Uterus (tissue), 4 donors: Measurements from ENCODE around the gene E2F4. TPM values are rescaled to one million over a fixed set of nuclear protein-coding genes. Genes with fewer than 3 reads are reported as not detected.
A peak's percentile ranks its signal among the peaks of the same experiment; 100 is the strongest.

Source experiments
- DNase-seq, 2 donors: peaks; one replicate each; pipeline ENCODE4 v3.0.0-alpha.2; 2019 to 2020
- H3K27ac ChIP-seq, 2 donors: fragments of 200-600 bp; sonication (generic); 1 replicate in 1 of 2; 2 replicates in 1 of 2; pipeline ENCODE4 v1.5.1; 2016 to 2018
- H3K27me3 ChIP-seq, 2 donors: fragments of 200-600 bp; sonication (generic); one replicate each; pipeline ENCODE4 v1.5.1; 2018 to 2019; ENCODE audit warnings: control low read depth in 1 of 2
- H3K36me3 ChIP-seq, 2 donors: fragments of 200-600 bp; sonication (generic); one replicate each; pipeline ENCODE4 v1.5.1; 2019; ENCODE audit warnings: control low read depth in 1 of 2
- H3K4me1 ChIP-seq, 2 donors: fragments of 200-600 bp; sonication (generic); one replicate each; pipeline ENCODE4 v1.5.1; 2018 to 2019; ENCODE audit warnings: control low read depth in 1 of 2
- H3K4me3 ChIP-seq, 2 donors: fragments of 200-600 bp; sonication (generic); 1 replicate in 1 of 2; 2 replicates in 1 of 2; pipeline ENCODE4 v1.5.1; 2018 to 2019; ENCODE audit warnings: mild to moderate bottlenecking in 1 of 2
- H3K9me3 ChIP-seq, 2 donors: fragments of 200-600 bp; sonication (generic); one replicate each; pipeline ENCODE4 v1.5.1; 2019; ENCODE audit warnings: control low read depth in 1 of 2
- CTCF ChIP-seq, 4 experiments: fragments of 200-600 bp in 2 of 4; fragments of 450-650 bp in 2 of 4; sonication (generic) in 2 of 4; IDR thresholded peaks; one replicate each; pipeline ENCODE4 v1.5.1; 2016 to 2019; ENCODE audit warnings: antibody characterized with exemption in 4 of 4, mild to moderate bottlenecking in 2 of 4, moderate library complexity in 1 of 4
- POLR2A ChIP-seq, 2 donors: fragments of 450-650 bp; IDR thresholded peaks; one replicate each; pipeline ENCODE4 v1.6.1; 2016; ENCODE audit warnings: antibody characterized with exemption in 2 of 2, mild to moderate bottlenecking in 1 of 2, moderate library complexity in 1 of 2
- intact Hi-C: fragments of 100-400 bp; cut with DNase I; formaldehyde crosslinking; loops from one replicate; pipeline ENCODE4 v1.15.1; 2023; ENCODE audit warnings: low total_unique reads
- total RNA-seq, 4 donors: library from RNA; depleted of rRNA in 3 of 4; stranded (reverse); fragments of >200 nt in 3 of 4; gene quantifications; one replicate each; pipeline versions ENCODE4 v1.1.0 to v1.2.4, GENCODE V29; 2014 to 2023
- donor health status: DM: yes; HTN: yes; CAD: no.

The E2F4 gene
- total RNA-seq, 4 donors from 2014 or later: 49.2 to 294 (median 77.1) TPM

- peak; percentile 80 to 99 (median 98) for TF ChIP-seq CTCF (IDR thresholded peaks at IDR 0.05)
- no peak for TF ChIP-seq POLR2A (IDR thresholded peaks at IDR 0.05)
- Histone ChIP-seq H3K27me3 (no peaks in the 10 kb centered on the region), H3K4me3 (no peak overlapping the region), H3K36me3 (no peaks in the 10 kb centered on the region), H3K9me3 (no peaks in the 10 kb centered on the region), H3K27ac (no peak overlapping the region), H3K4me1 (peaks cover 0 to 14% of the 10 kb centered on the region in 2 donors)
- intact Hi-C loops: loop anchor here (5.0 kb wide), 1 partner anchor 178 kb away; no protein-coding TSS in a partner anchor
- peak in 1 of 2 donors; percentile 78 for DNase-seq
These were observed 36.4 kb upstream of the E2F4 start for GRCh38 chr16:67155295-67156142.

GRCh38 chr16:67156143-67156844 lies 35.7 kb upstream of the E2F4 start:
- H3K27ac ChIP-seq: no peak overlapping the region
- intact Hi-C loops: loop anchor here (5.0 kb wide), 1 partner anchor 179 kb away; no protein-coding TSS in a partner anchor
- no peak for DNase-seq
- peaks cover 0 to 16% of the 10 kb centered on the region in 2 donors for H3K4me1 ChIP-seq
- no peaks in the 10 kb centered on the region for H3K36me3 ChIP-seq
- no peaks in the 10 kb centered on the region for H3K27me3 ChIP-seq
- TF ChIP-seq CTCF (IDR thresholded peaks at IDR 0.05) (no peak), POLR2A (IDR thresholded peaks at IDR 0.05) (no peak)
- no peaks in the 10 kb centered on the region for H3K9me3 ChIP-seq
- H3K4me3 ChIP-seq: no peak overlapping the region

DNA sequence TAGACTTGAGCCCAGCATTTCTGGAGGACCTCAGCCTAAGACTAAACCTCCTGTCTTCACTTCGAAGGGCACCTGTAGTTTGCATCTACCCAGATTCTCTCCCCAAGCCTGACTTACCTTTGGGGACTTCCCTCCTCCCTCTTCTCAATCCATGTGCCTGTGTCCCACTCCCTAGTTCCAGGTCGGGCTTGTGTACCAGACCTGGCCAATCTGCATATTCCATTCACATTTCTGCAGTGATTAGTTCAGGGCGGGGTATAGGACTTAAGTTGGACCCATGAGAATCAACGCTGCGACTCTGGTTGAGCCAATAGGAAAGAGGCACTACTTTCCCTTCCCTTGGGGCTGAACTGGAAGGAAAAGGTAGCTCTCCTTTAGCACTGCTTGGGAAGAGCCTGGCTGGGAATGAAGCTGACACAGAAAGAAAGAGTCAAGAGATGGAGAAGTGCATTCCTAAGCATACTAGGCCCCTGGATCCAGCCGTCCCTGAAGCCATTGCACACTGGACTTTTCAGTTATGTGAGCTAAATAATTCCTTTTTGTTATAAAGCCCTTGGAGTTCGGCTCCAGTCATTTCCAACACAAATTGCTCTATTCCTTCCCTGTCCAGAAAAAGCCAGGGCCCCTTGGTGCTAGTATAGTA lies 34.7 kb upstream of the E2F4 start:
- Histone ChIP-seq H3K4me3 (no peak overlapping the region), H3K27me3 (no peaks in the 10 kb centered on the region), H3K36me3 (no peaks in the 10 kb centered on the region), H3K9me3 (no peaks in the 10 kb centered on the region), H3K4me1 (peaks cover 0 to 20% of the 10 kb centered on the region in 2 donors), H3K27ac (no peak overlapping the region)
- DNase-seq: no peak
- TF ChIP-seq CTCF (IDR thresholded peaks at IDR 0.05) (no peak), POLR2A (IDR thresholded peaks at IDR 0.05) (no peak)
- intact Hi-C loops: loop anchor here (5.0 kb wide), 1 partner anchor 180 kb away; no protein-coding TSS in a partner anchor

GRCh38 chr16:67157892-67158635 lies 33.9 kb upstream of the E2F4 start:
- intact Hi-C loops: loop anchor here (5.0 kb wide), 1 partner anchor 181 kb away; no protein-coding TSS in a partner anchor
- TF ChIP-seq POLR2A (IDR thresholded peaks at IDR 0.05): no peak
- Histone ChIP-seq H3K27me3 (no peaks in the 10 kb centered on the region), H3K9me3 (no peaks in the 10 kb centered on the region), H3K36me3 (no peaks in the 10 kb centered on the region), H3K4me1 (peaks cover 0 to 24% of the 10 kb centered on the region in 2 donors), H3K27ac (no peak overlapping the region), H3K4me3 (no peak overlapping the region)
- DNase-seq: no peak
